Transverse colon (tissue), 3 donors: Measurements from ENCODE around the gene PES1.

Experiments used
- CTCF ChIP-seq, 5 experiments: fragments of 200-600 bp in 3 of 5; fragments of 450-650 bp in 2 of 5; sonication (generic) in 3 of 5; IDR thresholded peaks; 1 replicate in 2 of 5; 2 replicates in 3 of 5; pipeline ENCODE4 v1.5.1; 2016 to 2017; ENCODE audit warnings: antibody characterized with exemption in 5 of 5, inconsistent platforms in 3 of 5, mild to moderate bottlenecking in 2 of 5, moderate library complexity in 1 of 5
- EP300 ChIP-seq: sonication (generic); formaldehyde crosslinking; IDR thresholded peaks from one replicate; pipeline ENCODE4 v1.6.1; 2017; ENCODE audit warnings: antibody characterized with exemption, low read depth
- POLR2A ChIP-seq: fragments of 450-650 bp; IDR thresholded peaks from one replicate; pipeline ENCODE4 v1.6.1; 2016; ENCODE audit warnings: antibody characterized with exemption, mild to moderate bottlenecking, moderate library complexity

- TF ChIP-seq CTCF (IDR thresholded peaks at IDR 0.05) (no peak), POLR2A (no peak), EP300 (no peak)
Observed at GRCh38 chr22:30617819-30618218, 26.1 kb upstream of the PES1 start.
